Skeletal muscle tissue (tissue), 4 donors: ENCODE results near the gene SOX14. TPM values are rescaled to one million over a fixed set of nuclear protein-coding genes. Genes with fewer than 3 reads are reported as not detected.

ENCODE experiments used
- H3K27ac ChIP-seq: one replicate; pipeline ENCODE4 v1.7.0; 2013; ENCODE audit warnings: mild to moderate bottlenecking, low read depth, low read length, inconsistent platforms
- H3K27me3 ChIP-seq, 3 donors: one replicate each; pipeline ENCODE4 v1.7.0; 2013; ENCODE audit warnings: low read length in 3 of 3; ENCODE audit not compliant: control insufficient read depth in 3 of 3, insufficient read depth in 3 of 3
- H3K36me3 ChIP-seq, 3 donors: one replicate each; pipeline ENCODE4 v1.7.0; 2013; ENCODE audit warnings: low read length in 3 of 3; ENCODE audit not compliant: control insufficient read depth in 3 of 3, insufficient read depth in 3 of 3
- H3K4me1 ChIP-seq, 3 donors: one replicate each; pipeline ENCODE4 v1.7.0; 2013; ENCODE audit warnings: low read length in 3 of 3, mild to moderate bottlenecking in 3 of 3; ENCODE audit not compliant: control insufficient read depth in 3 of 3, insufficient read depth in 3 of 3
- H3K4me3 ChIP-seq, 3 donors: one replicate each; pipeline ENCODE4 v1.7.0; 2013; ENCODE audit warnings: low read length in 3 of 3
- H3K9ac ChIP-seq, 3 donors: one replicate each; pipeline ENCODE4 v1.7.0; 2013; ENCODE audit warnings: low read length in 3 of 3, mild to moderate bottlenecking in 3 of 3, moderate library complexity in 2 of 3, low read depth in 1 of 3
- H3K9me3 ChIP-seq, 3 donors: one replicate each; pipeline ENCODE4 v1.7.0; 2013; ENCODE audit warnings: low read length in 3 of 3; ENCODE audit not compliant: control insufficient read depth in 3 of 3
- total RNA-seq: library from RNA; depleted of rRNA; stranded (reverse); fragments of >200 nt; gene quantifications from one replicate; pipeline ENCODE4 v1.2.3, GENCODE V29; 2014
- donor health status: Osteomylitis.

The SOX14 gene
- total RNA-seq, 1 donor from 2014 or later, result not detected

DNA sequence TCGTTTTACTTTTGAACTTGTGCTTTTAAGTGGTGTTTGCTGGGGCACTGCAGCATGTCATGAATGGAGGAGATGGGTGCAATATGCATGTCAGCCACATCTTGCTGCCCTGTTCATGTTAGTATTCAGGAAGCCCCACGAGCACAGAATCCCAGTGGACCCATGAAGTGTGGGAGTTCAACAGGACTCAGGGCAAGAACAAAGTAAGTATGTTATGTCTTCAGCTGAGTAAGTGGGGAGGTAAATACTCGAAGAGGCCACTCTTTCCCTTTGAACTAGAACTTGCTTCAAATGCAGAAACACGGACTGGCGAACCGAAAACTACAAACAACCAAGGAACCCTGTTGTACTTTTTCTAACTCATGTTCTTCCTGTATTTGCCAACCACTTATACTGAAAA is 23.4 kb downstream of the SOX14 start:
- H3K9ac ChIP-seq, result no peak overlapping the region
- H3K4me1 ChIP-seq, result no peaks in the 10 kb centered on the region
- H3K27ac ChIP-seq, result no peak overlapping the region
- H3K9me3 ChIP-seq, result no peaks in the 10 kb centered on the region
- peaks cover 0 to 12% (median 5%) of the 10 kb centered on the region in 3 donors for H3K27me3 ChIP-seq
- no peaks in the 10 kb centered on the region for H3K36me3 ChIP-seq
- no peak overlapping the region for H3K4me3 ChIP-seq

DNA sequence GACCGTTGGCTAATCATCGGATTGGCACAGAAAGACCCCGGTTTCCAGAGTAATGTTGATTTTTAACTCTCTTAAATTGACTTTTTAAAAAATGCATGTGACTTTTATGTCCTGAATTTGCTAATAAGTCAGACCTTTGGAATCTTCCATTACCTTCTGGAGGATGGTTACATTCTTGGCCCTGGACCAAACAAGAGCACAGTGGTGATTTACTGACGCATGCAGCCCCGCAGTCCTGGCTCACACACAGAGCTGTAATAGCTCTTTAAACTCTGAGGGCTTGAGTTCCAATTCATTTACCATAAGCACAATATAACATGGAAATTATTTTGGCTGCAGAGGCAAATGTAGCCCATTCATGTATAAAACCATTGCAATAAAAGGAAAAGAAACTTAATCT is 25.1 kb downstream of the SOX14 start:
- Histone ChIP-seq H3K36me3 (no peaks in the 10 kb centered on the region), H3K27me3 (peaks cover 0 to 9% (median 5%) of the 10 kb centered on the region in 3 donors), H3K9me3 (no peaks in the 10 kb centered on the region), H3K4me1 (no peaks in the 10 kb centered on the region), H3K4me3 (no peak overlapping the region), H3K27ac (no peak overlapping the region), H3K9ac (no peak overlapping the region)

DNA sequence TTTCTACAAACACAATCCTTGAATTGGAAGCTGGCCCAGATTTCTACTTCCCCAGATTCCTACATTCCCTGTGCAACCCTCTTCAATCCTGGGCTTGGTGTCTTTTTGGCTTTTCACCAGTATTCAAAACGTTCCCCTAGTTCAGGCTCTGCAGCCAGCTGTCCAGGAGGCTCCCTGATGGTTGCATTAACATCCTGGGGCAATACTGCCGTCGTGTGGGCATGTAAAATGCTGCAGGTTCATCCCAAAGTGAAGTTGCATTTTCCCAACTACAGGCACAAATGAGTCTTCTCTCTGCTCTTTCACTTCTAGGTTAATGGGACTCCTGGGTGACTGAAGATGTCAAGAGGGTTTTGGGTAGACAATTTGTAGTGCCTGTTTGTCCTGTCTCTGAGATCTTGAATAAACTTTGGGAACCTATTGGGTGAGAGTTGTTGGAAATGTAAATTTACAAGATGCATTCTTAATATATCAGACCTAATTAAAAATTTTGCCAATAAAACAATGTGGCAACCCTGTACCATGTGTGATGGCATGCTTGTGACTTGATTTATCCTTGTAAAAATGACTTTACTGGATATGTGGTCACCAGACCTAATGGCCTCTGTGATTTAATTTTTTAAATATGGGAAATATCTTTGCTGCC is 28.6 kb downstream of the SOX14 start:
- H3K27ac ChIP-seq, result no peak overlapping the region
- H3K9me3 ChIP-seq, result no peaks in the 10 kb centered on the region
- no peaks in the 10 kb centered on the region for H3K36me3 ChIP-seq
- no peak overlapping the region for H3K4me3 ChIP-seq
- H3K9ac ChIP-seq, result no peak overlapping the region
- H3K4me1 ChIP-seq, result no peaks in the 10 kb centered on the region
- no peaks in the 10 kb centered on the region for H3K27me3 ChIP-seq

DNA sequence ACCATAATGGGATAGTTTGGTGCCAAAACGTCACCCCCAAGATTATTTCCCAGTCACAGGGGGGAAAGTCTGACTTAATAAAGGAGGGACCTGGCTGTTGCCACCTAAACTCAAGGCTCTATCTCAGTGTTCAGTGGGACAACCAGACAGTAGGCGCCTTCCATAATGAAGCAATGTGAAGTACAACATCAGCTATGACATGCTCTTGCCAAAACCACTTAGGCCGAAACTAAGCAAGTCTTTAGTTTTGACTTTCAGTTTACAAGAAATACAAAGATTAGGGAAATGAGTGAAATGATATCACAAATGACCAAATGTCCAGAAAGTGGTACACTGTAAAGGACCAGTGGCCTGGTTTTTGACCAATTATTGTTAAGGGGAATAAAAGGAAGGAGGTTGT is 32.9 kb downstream of the SOX14 start:
- Histone ChIP-seq H3K27me3 (no peaks in the 10 kb centered on the region), H3K4me1 (no peaks in the 10 kb centered on the region), H3K9ac (no peak overlapping the region), H3K9me3 (no peaks in the 10 kb centered on the region), H3K27ac (no peak overlapping the region), H3K36me3 (no peaks in the 10 kb centered on the region), H3K4me3 (no peak overlapping the region)

DNA sequence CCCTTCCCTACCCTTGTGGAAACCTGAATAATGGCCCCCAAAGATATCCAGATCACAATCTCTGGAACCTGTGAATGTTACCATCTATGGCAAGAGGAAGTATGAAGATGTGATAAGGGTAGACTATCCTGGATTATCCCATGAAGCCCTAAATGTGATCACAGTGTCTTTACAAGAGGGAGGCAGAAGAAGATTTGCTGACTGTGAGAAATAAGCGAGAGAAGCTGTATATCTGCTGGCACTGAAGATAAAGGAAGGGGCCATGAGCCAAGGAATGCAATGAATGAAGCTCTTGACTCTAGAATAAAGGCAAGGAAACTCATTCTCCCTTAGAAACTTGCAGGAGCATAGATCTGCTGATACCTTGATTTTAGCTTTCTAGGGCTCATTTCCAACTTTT is 39.1 kb downstream of the SOX14 start:
- H3K36me3 ChIP-seq, result no peaks in the 10 kb centered on the region
- no peak overlapping the region for H3K9ac ChIP-seq
- H3K4me1 ChIP-seq, result no peaks in the 10 kb centered on the region
- no peak overlapping the region for H3K4me3 ChIP-seq
- no peak overlapping the region for H3K27ac ChIP-seq
- peaks cover 0 to 5% (median 0%) of the 10 kb centered on the region in 3 donors for H3K27me3 ChIP-seq
- no peaks in the 10 kb centered on the region for H3K9me3 ChIP-seq

DNA sequence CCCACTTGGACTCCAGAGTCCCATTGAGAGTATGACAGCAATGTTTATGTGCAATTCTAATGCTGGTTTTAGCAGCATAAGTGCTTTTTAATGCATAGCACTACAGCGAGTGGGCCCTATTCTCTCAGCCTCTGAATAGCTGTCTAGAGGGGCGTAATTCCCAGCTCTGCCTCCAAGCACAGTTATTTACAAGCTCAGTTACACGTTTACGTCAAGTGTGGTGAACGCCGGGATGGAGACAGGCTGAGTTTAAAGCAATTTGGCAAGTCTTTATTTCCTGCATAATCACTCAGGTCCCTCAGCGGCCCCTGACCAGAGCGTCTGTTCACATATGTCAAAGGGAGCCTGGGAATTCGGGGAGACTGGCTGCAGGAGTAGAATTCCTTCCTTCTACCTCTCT is 43.9 kb downstream of the SOX14 start:
- Histone ChIP-seq H3K36me3 (no peaks in the 10 kb centered on the region), H3K9ac (no peak overlapping the region), H3K27me3 (peaks cover 0 to 6% (median 0%) of the 10 kb centered on the region in 3 donors), H3K9me3 (peaks cover 0 to 3% (median 0%) of the 10 kb centered on the region in 3 donors), H3K4me3 (no peak overlapping the region), H3K4me1 (no peaks in the 10 kb centered on the region), H3K27ac (no peak overlapping the region)

DNA sequence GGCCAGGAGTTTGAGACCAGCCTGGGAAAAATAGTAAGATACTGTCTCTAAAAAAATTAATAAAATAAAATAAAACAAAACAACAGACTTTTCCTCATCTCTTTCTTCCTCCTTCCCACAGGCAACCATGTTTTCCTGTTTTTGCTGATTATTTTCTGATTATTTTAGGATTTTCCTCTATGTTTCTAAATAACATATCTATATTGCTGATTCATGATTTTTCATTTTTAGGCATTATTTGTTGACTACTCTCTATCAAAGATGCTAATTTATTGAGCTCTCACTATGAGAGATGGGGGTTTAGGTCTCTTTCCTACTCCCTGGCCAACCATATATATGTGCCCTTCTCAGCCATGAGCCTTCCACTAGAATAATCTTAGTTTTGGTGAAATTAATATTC is 45.4 kb downstream of the SOX14 start:
- H3K4me1 ChIP-seq, result no peaks in the 10 kb centered on the region
- H3K4me3 ChIP-seq, result no peak overlapping the region
- no peaks in the 10 kb centered on the region for H3K36me3 ChIP-seq
- no peak overlapping the region for H3K9ac ChIP-seq
- H3K9me3 ChIP-seq, result peaks cover 0 to 3% (median 0%) of the 10 kb centered on the region in 3 donors
- peaks cover 0 to 6% (median 0%) of the 10 kb centered on the region in 3 donors for H3K27me3 ChIP-seq
- no peak overlapping the region for H3K27ac ChIP-seq

DNA sequence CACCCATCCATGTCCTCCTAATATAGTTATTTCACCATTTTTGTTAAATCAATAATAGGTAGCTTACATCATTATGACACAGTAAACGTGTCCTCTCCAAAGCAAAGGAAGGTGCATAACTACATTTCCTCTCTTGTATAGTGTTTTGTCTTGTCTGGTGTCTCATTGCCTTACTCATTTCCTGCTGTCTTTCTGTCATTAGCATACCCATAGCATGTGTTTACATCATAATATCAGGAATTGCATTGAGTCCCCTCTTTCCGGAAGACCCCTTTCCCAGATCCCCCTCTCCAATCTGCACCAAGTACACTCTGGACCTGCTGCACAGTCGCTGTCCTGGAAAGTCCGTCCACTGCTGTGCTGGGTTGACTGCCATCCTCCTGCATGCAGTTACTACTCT is 47.9 kb downstream of the SOX14 start:
- H3K27me3 ChIP-seq, result peaks cover 0 to 6% (median 0%) of the 10 kb centered on the region in 3 donors
- H3K9ac ChIP-seq, result no peak overlapping the region

DNA sequence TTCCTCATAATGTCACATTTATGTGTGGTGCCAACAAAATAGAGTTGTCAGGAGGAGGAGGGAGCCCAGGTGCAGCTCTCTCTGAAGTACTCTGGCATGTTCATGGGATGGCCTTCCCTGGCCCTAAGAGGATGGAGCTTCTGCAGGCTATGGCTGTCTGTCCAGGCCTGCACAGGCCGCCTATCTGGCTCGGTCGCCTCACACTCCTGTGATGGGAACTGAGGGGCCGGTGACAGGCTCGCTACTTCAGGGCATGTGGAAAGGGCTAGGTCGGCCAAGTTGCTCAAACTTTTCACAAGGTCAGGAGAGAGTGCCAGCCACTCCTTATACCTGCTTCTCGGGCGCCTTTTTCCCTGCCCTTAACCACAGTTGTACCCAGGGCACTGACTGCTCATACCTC is 51.1 kb downstream of the SOX14 start:
- H3K36me3 ChIP-seq, result no peaks in the 10 kb centered on the region
- H3K9me3 ChIP-seq, result peaks cover 0 to 3% (median 0%) of the 10 kb centered on the region in 3 donors
- no peaks in the 10 kb centered on the region for H3K4me1 ChIP-seq
- H3K4me3 ChIP-seq, result no peak overlapping the region
- no peaks in the 10 kb centered on the region for H3K27me3 ChIP-seq
- H3K27ac ChIP-seq, result no peak overlapping the region
- H3K9ac ChIP-seq, result no peak overlapping the region

More for the DNA sequence above, 47.9 kb downstream of the SOX14 start:
- Histone ChIP-seq H3K4me3 (no peak overlapping the region), H3K4me1 (no peaks in the 10 kb centered on the region), H3K36me3 (no peaks in the 10 kb centered on the region), H3K27ac (no peak overlapping the region), H3K9me3 (peaks cover 0 to 3% (median 0%) of the 10 kb centered on the region in 3 donors)
